Measurements from ENCODE around the gene TMEM8B.
A peak's percentile ranks its signal among the peaks of the same experiment; 100 is the strongest.
"Not testable (repeated sequence)": the region's sequence is repeated elsewhere in the genome, so short reads cannot be mapped to it uniquely, and the experiment has no call there.

TMEM8B gene

DNA sequence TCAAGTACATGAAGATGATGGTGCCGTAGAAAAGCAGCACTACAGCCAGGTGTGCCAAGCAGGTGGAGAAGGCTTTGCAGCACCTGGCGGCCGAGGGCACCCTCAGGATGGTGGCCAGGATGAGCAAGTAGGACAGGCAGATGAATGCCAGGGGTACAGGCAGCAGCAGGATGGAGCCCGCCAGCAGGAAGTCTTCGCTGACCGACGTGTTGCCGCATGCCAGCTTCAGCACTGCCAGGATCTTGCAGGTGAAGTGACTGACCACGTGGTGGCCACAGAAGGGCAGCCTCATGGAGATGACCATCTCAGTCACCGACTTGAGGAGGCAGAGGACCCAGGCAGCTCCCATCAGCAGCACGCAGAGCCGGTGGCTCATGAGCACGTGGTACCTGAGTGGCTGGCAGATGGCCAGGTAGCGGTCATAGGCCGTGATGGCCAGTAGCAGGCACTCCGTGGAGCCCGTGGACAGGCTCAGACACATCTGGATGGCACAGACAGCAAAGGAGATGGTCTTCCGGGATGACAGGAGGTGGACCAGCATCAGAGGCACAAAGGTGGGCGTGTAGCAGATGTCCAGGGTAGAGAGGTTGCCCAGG, 40.7 kb downstream of the TMEM8B start:
- no peak for DNase-seq

GRCh38 chr9:35870351-35870923, 41.4 kb downstream of the TMEM8B start, which contains the start of gene OR13J1:
OR13J1 (minus strand) TSS chr9:35870401; CDS start chr9:35870401, 0 bp downstream.
- no peak for DNase-seq

GRCh38 chr9:35871545-35871944, 42.5 kb downstream of the TMEM8B start:
- DNase-seq: no peak

GRCh38 chr9:35872505-35872904, 43.5 kb downstream of the TMEM8B start:
- DNase-seq: no peak

- peak; percentile 59 to 80 (median 74) for DNase-seq
Observed at GRCh38 chr9:35882263-35882848, 53.3 kb downstream of the TMEM8B start.

DNA sequence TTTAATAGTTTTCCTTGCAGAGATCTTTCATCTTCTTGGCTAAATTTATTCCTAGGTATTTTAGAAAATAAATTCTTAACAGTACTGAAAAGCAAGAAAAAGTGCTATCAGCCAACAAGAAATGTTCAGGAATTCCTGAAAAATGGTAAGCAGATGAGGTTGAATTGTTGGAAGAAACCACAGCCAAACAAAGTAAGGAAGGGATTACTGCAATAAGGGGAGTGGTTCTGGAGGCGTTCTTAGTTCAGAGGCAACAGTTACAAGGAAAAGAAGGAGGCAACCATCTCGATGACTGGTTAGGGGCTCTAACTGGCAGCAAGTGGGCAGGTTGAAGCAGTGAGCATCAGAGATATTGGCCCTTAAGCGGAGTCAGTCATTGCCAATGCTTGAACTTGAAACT, 54.0 kb downstream of the TMEM8B start:
- no peak for DNase-seq

DNA sequence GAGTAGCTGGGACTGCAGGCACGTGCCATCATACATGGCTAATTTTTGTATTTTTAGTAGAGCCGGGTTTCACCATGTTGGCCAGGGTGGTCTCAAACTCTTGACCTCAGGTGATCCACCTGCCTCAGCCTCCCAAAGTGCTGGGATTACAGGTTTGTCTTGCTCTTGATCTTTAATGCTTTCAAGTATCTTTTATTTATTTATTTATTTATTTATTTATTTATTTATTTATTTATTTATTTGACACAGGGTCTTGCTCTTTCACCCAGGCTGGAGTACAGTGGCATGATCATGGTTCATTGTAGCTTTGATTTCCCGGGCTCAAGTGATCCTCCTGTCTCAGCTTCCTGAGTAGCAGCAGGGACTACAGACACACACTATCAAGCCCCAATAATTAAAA, 55.9 kb downstream of the TMEM8B start:
- not testable (repeated sequence) for DNase-seq

DNA sequence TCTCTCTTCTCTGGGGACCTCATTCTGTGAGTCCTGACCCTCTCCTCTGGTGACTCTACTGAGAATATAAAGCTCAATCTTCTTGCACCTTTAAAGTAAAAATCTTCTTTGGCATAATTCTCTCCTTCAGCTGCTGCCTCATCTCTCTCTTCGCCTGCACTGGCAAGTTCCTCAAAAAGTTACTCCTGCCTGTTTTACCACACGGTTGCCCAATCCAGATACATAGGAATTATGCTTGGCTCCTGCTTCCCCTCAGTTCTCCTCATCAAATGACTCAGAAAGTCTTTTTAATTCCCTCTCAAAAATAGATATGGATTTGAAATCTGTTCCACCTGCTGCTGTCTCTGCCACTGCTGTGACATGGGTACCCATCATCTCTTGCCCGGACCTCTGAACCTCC, 62.6 kb downstream of the TMEM8B start:
- DNase-seq: no peak

DNA sequence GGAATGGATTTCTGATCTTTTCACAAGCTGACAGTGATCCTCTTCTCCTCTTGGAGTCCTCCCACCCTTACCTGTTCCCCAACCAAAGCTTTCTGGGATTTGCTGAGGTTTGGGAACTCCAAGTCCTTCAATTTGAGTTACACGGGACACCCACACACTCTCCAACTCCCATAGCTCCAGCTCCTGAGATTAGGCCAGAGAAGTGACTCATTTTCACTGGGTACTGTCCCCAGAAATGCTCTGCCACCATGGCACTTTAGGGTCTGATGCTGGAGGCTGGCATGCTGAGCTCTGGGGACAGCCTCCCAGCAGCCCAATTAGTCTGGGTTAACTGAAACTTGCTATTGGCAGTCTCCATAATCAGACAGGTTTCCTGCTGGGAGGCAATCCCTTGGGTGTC, 63.0 kb downstream of the TMEM8B start:
- no peak for DNase-seq

DNA sequence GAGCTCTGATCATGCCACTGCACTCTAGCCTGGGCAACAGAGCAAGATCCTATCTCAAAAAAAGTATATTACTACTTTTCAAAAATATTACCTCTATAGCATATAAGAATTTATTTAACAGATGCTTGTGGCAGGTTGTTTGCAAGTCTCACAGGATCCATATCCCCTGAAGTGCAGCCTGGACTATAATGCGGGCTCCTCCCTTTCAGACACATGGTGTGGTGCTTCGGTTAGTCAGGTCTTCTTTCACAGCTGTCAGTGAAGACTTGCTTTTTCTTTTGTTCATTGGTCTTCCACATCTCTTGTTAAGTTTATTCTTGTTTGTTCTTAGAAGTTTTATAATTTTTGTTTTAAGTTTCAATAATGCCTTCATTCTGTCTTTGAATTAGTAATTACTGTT, 67.5 kb downstream of the TMEM8B start:
- DNase-seq: no peak

DNA sequence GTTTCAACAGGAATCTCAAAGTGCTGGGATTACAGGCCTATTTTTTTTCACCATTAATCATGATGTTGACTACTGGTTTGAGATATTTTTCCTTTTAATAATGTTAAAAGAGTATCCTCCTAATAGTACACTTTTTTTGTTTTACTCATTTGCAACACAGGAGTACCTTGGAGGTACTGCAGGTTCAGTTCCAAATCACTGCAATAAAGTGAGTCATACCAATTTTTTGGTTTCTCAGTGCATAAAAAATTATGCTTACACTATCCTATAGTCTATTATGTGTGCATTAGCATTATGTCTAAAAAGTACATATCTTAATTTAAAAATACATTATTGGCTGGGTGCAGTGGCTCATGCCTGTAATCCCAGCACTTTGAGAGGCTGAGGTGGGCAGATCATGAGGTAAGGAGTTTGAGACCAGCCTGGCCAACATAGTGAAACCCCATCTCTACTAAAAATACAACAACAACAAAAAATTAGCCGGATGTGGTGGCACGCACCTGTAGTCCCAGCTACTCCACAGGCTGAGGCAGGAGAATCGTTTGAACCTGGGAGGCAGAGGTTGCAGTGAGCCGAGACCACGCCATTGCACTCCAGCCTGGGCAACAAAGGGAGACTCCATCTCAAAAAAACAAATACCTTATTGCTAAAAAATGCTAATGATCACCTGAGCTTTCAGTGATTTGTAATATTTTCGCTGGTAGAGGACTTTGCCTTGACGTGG, 68.5 kb downstream of the TMEM8B start:
- not testable (repeated sequence) for DNase-seq

GRCh38 chr9:35898337-35898736, 69.3 kb downstream of the TMEM8B start:
- DNase-seq: no peak

GRCh38 chr9:35899021-35899420, 70.0 kb downstream of the TMEM8B start:
- DNase-seq: no peak

DNA sequence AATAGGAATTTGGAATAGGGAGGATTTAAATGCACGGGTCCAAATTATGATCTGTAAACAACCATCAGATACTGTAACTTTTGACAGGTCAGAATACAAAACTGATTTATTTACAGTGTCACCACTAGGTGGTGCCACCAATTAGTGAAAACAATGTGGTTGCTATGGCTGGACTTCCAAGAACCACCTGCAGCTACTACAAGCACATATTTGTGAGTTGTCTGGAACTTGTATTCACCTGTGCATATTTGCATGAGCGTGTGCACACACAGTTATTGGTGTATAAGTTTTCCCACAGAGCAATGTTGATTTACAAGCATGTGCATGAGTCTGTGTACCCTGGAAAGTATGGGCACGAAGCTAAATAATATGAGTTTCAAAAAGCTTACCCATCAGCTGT, 74.0 kb downstream of the TMEM8B start:
- DNase-seq: no peak

- no peak for DNase-seq
Observed at GRCh38 chr9:35904338-35904737, 75.3 kb downstream of the TMEM8B start.

GRCh38 chr9:35905051-35905781, 76.2 kb downstream of the TMEM8B start:
- no peak for DNase-seq

DNA sequence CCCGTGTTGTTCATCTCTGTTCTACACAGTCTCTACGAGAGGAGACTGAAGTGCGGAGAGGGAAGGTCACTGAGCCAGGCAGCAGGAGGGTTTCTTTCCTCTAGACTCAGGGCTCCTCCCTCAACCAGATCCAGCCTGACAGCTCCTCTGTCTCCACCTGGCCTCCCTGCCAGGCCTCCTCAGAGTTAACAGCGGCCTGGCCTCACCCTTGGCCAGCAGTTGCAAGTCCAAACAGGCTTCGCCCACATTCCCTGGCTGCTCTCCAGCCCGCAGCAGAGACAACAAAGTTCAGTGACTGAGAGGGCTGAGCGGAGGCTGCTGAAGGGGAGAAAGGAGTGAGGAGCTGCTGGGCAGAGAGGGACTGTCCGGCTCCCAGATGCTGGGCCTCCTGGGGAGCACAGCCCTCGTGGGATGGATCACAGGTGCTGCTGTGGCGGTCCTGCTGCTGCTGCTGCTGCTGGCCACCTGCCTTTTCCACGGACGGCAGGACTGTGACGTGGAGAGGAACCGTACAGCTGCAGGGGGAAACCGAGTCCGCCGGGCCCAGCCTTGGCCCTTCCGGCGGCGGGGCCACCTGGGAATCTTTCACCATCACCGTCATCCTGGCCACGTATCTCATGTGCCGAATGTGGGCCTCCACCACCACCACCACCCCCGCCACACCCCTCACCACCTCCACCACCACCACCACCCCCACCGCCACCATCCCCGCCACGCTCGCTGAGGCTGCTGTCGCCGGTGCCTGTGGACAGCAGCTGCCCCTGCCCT, 77.1 kb downstream of the TMEM8B start, which contains the start of gene HRCT1:
Gene HRCT1, plus strand, starts transcription at position 291 of the 768 bp plus-strand sequence. Its CDS starts 86 bp downstream, at position 377.
- DNase-seq: no peak

DNA sequence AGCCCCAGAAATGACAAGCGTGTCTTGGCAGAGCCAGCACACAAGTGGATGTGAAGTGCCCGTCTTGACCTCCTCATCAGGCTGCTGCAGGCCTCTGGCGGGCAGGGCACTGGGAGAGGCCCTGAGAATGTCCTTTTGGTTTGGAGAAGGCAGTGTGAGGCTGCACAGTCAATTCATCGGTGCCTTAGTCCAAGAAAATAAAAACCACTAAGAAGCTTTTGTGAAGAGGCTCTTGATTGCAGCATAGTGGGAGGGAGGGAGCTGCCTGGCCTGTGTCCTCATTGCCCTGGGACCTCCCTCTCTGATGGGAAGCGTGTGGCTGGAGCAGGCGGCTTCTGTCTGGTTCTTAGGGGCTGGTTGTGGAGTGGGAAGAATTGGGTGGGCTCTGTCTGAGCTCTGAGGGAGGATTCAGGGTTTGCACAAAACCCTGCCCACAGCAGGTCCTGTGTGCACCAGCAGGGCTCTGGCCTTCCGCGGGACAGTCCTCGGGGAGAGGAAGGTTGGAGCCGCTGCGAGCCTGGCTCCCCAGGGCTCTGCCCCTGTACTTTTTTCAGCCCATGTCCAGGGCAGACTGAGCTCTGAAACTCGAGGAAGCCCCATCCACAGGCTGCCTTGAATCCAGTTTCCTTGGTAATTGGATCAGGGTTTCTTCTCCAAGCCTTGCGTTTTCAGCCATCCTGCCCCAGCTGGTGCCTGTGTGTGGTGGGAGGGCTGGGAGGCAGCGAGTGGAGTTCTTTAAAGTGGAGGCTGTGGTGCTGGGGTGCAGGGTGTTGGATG, 78.1 kb downstream of the TMEM8B start:
- no peak for DNase-seq

DNA sequence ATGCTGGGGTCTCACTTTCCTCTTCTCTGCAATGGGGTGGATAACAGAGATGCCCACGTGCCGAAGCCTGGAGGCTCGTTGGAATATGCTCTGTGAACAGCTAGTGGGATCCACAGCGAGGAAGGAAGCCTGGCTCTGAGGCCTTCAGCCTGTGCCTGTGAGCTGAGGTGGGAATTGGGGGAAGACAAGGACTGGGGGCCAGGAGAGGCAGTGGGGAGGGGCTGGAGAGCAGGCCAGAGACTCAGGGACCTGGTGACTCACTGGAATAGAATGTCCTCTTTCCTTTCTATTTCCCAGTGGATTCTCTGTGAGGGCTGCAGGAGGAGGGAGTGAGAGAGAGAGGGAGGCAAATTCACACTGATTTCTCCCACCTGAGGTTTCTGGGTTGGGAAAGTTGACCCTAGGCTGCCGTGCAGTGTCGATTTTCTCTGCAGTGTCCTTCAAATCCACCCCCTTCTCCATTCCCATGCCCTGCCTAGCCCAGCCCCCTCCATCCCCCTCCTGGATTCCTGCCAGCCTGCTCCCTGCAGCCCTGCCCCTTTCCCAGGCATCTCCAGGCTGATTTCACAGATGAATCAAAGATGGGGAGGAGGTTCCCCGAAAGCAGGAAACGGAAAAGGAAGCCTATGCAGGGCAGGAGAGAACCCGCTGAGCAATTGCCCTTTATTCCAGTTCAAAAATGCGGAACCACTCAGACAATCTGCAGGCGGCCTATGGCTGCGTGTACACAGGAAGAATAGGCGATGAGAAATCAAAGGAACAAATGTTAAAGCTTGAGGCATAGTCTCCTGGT, 78.9 kb downstream of the TMEM8B start:
- DNase-seq: no peak

GRCh38 chr9:35908504-35909125, 79.6 kb downstream of the TMEM8B start:
- no peak for DNase-seq
